HG02885 (cell line): ENCODE measurements around the gene TBC1D9.
A peak's percentile ranks its signal among the peaks of the same experiment; 100 is the strongest.

ENCODE experiments used
- ATAC-seq: cut with Tn5 transposase; IDR thresholded peaks from one replicate; pipeline ENCODE4 v1.9.1; 2021; ENCODE audit warnings: mild to moderate bottlenecking; ENCODE audit not compliant: unreplicated experiment, poor library complexity

Gene TBC1D9

GRCh38 chr4:140726776-140727500 lies 29.2 kb downstream of the TBC1D9 start:
- no peak for ATAC-seq

DNA sequence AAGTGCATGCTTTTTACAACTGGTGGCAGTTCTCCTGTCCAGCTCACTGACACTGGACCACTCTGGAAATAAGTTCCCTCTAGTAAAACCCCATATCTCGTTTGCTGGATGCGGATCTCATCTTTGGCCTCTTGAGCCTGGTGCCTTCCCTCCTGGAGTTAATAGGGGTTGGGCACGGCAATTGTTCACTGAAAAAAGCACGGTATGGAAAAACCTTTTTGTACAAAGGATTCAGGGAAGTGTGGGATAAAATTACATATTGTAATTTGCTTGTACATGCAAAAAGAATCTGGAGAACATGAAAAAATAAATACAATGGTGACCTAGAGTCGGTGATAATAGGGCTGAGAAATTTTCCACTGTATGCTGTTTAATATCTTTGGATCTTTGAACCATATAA lies 30.6 kb downstream of the TBC1D9 start:
- no peak for ATAC-seq

DNA sequence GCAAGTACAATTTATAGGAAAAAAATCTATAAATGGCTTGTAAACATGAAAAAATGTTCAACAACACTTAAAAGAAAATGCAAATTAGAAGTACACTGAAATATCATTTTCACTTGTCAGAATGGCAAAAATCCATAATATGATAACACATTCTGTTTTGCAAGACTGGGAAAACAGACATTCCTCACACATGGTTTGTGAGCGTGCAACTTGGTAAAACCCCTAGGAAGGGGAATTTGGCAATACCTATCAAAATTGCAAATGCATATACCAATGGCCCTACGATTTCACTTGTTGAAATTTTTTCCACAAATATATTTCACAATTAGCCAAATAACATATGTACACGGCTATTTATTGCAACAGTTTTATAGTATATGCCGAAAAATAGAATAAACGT lies 31.4 kb downstream of the TBC1D9 start:
- ATAC-seq: no peak

DNA sequence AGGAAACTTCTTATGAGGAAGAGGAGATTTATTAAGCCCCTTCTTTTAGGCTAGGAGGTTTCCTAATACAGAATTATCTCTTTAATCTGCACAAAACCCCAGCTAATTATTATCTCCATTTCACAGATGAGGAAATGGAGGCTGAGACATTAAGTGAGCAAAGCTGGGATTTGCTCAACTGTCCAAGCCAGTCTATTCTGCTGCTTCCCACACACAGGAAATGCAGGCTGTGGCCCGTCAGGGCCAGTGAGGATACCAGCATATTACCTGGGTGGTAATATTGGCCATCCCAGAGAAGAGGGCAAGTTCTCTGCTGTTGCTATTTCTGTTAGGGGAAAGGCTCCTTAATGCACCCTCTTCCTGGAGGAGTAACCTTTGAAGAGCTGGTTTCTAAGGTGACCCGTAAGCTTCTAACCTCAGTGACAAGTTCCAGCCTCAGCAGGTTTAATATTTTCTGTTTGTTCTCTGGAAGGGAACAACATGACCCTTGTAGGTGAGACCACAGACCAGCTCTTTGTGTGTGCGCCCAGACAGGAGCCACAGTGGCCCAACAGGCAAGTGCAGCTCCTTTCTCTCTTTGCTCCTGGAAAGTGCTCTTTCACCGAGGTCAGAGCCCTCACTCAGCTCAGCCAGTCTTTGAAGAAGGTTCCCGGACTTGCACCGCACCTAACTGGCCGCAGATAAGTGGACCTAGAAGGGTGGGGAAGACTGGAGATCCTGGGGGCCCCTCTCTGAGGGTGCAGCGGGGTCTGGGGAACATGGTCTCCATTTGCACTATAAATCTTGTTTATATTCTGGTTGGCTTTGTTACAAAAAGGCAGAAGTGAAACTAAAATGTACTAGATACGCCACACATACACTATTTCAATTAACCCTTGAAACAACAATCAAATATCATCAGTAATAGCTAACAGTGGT lies 35.5 kb downstream of the TBC1D9 start:
- peak; percentile 53 for ATAC-seq

DNA sequence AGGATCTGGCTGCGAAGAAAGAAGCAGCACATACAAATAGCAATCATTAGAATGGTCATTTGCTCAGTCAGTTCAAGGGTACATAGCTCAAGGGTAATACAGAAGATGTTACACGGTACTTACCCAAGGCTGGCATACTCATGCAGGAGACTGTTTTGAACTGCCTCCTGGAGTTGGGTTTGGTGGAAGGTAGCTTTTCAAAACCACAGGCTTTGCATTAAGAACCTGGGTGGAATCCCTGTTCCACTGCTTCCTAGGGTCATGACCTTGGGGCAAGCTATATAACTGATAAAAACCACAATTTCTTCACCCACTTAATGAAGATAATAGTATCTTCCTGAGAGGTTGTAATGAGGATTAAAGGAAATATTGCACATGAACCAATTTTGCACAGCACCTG lies 36.5 kb downstream of the TBC1D9 start:
- peak; percentile 37 for ATAC-seq

- ATAC-seq: no peak
Measured at GRCh38 chr4:140719022-140719421, 37.2 kb downstream of the TBC1D9 start.

DNA sequence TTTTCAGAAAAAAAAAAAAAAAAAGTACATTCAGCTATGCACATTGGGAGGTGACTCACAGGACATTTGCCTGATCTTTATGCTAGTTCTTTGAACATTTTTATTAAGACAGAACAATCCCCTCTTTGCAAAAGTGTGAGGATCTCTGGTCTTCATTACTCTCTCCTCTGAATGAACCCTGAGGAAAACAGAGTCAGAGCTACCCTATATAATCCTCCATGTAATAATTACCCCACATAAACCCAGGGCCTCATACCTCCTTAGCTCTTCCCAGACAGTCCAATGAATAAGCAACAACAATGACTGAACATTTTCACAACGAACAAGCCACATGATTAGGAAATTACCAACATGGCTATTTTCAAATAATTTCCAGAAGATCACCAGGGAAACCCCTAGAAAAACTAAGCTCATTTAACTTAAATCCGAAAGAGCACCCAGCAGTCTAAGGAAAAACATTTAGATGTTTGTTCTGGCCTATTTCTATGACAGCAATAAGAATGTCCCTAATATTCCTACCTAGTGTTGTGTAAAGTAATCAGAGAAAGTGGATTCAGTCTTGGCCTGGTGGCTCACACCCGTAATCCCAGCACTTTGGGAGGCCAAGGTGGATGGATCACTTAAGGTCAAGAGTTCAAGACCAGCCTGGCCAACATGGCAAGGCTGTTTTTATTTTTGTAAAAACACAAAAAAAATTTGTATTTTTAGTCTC lies 37.8 kb downstream of the TBC1D9 start:
- ATAC-seq: no peak

- no peak for ATAC-seq
Measured at GRCh38 chr4:140717313-140717712, 38.9 kb downstream of the TBC1D9 start.

GRCh38 chr4:140715119-140715518 lies 41.1 kb downstream of the TBC1D9 start:
- ATAC-seq: no peak

DNA sequence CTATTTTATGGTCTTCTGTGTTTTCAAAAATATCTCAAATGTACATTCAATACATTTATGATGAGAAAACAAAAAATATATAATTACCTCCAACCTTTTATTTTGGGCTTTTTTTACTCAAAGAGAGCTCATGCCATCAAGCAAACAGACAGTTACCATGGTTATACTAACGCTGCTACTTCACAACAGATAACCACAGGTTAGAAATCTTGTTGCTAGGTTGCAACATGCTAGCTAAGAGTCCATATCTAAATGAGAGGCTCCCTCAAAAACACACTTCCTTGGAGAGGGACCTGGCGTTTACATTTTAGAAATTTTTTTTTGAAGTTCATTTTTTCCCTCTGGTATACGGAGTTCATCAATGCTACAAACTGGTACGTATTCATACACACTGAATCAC lies 44.3 kb downstream of the TBC1D9 start:
- ATAC-seq: no peak

GRCh38 chr4:140710908-140711622 lies 45.1 kb downstream of the TBC1D9 start:
- no peak for ATAC-seq

DNA sequence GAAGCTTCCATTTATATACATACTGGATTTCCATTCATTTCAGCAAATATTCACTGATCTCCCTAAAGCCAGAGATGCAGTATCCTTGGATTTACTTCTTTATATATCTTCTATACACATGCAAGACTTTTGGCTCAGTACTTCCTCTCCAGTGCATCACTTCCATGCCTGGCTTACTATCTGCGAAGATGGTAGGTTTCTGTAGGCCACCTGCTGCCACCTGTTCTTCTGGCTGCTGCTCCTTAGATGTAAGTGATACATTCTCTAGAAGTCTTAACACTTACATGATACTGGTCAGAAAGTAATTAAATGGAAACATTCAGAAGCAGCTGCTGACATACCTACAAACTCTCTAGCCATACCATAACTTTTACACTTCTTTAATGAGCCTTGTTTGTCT lies 48.9 kb downstream of the TBC1D9 start:
- no peak for ATAC-seq

DNA sequence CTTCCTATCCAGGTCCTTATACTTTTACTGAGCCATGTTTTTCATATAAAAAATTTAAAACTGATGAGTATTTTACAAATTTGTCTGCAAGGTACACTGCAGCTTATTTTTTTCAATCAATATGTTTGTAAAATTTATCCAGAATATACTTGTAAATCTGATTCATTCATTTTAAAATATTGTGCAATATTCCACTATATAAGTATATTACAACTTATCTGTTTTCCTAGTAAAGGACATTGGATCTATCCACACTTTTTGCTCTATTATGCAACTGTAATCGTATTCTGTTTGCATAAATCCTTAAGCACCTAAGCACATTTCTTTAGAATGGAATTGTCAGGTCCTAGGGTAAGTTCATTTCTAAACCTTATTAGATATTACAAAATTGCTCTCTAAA lies 49.5 kb downstream of the TBC1D9 start:
- no peak for ATAC-seq

- ATAC-seq: no peak
Measured at GRCh38 chr4:140706276-140706625, 49.9 kb downstream of the TBC1D9 start.

DNA sequence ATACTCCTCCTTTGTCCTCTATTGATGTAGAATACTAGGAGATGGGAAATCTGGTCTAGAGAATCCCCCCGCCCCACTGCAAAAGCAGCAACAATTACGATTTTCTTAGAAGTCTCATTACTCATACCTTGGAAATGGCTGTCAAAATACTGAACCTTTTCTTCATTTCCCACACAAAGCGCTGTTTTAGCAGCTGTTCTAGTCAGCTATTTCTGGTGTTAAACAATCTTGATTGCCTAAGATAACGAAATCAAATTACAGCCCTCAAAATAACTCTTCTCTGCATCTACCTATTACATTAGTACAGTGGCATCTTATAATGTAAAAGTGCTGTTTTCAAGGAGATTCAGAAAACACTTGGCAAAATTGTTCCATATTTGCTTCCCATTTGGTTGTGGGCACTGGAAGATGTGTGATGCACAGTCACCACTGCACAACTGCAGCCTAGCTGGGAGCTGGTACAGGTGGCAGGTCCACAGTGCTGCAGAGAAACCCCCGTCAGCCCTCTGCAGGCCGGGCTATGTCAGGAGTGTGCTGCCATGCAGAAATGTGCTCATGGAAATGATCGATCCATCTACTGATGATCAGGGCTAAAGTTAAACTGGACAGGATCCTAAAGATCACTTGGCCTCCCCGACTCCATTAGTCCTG lies 50.4 kb downstream of the TBC1D9 start:
- ATAC-seq: no peak

DNA sequence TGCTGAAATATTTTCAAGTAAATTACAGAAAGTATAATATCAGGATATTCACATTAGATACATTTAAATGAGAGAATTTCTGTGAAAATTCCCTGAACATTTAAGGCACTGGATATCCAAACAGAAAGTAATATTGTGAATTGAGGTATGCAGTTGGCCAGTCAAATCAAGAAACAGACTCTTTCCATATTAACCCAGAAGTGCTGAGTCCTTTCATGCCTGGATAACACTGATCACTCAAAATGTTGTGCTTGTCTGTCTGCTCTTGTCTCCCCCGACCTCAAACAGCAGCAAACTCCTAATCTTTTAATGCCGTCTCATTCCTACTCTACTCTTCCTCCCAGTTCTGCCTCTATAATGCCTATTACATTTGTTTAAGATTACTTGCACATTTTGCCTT lies 51.2 kb downstream of the TBC1D9 start:
- no peak for ATAC-seq

DNA sequence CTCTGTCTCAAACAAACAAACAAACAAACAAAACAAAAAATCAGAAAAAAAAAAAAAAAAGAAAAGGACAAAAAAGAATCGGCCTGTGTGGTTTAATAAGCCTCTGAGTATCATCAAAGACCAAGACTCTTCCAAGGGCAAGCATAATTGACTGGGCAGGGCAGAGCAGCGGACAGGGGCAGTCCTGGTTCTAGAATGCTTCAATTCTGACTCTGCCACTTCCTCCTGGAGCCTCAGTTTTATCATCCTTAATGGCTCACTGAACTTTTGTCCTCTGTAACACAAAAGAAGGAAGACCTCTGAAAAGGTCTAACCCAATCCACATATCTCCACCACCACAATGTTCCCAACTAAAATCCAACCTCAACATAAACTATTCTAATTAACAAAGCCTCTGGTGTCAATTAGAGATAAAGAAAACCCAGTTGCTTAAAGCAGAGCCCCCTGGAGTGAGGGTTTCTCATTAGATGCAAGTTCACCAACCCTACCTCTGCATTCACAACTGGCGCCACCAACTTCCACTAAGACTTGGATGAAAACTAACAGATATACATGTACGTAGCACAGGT lies 51.7 kb downstream of the TBC1D9 start:
- no peak for ATAC-seq

DNA sequence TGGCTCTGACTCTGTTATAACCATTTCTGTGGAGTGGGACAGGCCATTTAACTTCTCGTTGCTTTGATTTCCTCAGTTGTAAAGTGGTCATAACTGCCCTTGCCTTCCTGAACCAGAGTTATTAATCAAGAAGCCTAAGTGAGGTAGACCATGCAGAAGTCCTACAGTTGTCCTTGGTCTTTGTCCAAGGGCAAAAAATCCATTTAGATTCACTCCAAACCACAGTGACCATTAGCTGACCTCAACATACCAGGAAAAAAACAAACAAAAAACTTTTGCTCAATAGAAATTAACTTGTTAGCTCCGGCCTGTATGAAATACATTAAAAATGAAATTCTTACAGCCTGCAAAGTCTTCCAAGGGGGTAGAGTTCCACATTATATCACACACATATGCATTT lies 52.7 kb downstream of the TBC1D9 start:
- ATAC-seq: no peak

DNA sequence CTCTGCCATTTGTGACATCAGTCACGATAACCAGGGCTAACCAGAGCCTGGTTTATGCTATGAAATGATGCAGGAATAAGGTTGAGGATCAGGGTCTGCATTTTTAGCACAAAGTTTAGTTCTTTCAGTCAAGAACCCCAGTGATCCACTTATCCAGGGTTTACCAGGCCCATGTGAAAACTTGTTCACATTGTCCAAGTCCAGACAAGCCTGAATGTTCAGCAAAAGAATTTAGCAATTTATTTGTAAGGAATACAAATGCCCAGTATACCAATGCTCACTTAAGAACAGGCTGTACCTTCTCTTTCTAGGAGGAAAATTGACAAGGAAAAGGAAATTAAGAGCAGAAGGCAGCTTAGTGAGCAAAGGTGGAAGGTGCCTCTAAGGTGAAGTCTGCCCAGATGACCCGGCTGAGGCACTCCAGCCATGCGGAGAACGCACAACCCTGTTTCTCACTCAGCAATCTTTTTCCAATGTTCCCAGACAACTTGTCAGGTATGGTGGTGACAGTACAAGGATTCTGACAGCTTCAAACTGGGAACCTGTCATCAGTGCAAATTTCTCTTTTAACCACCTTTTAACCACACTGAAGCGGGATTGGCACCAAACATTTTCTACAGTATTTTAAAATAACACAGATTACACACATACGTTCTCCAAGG lies 54.0 kb downstream of the TBC1D9 start:
- no peak for ATAC-seq
